Right lung (tissue), 5 donors: Measurements from ENCODE around the gene MKRN2OS. TPM values are rescaled to one million over a fixed set of nuclear protein-coding genes. Genes with fewer than 3 reads are reported as not detected.
A peak's percentile ranks its signal among the peaks of the same experiment; 100 is the strongest.
"Not testable (repeated sequence)": the region's sequence is repeated elsewhere in the genome, so short reads cannot be mapped to it uniquely, and the experiment has no call there.

Experiments used
- DNase-seq, 2 donors: peaks; one replicate each; pipeline ENCODE4 v3.0.0-alpha.2; 2013
- polyA plus RNA-seq, 5 donors: library from polyadenylated mRNA; unstranded; fragments of 120-200 nt; gene quantifications; one replicate each; pipeline versions ENCODE4 v1.2.1 to v1.2.3, GENCODE V29; 2013; ENCODE audit warnings: inconsistent platforms in 1 of 5, low replicate concordance in 1 of 5; ENCODE audit not compliant: insufficient read length in 5 of 5, insufficient read depth in 1 of 5

MKRN2OS gene
- polyA plus RNA-seq, 5 donors = 0.75 to 1.5 (median 1.3) TPM

GRCh38 chr3:12562451-12562850 lies 17.2 kb upstream of the MKRN2OS start:
- no peak for DNase-seq

GRCh38 chr3:12561397-12561796 lies 16.1 kb upstream of the MKRN2OS start:
- no peak for DNase-seq

GRCh38 chr3:12560505-12561190 lies 15.3 kb upstream of the MKRN2OS start:
- DNase-seq = no peak

GRCh38 chr3:12559520-12559919 lies 14.2 kb upstream of the MKRN2OS start:
- DNase-seq = no peak

GRCh38 chr3:12558706-12559105 lies 13.4 kb upstream of the MKRN2OS start:
- DNase-seq = no peak

- DNase-seq = peak in 1 of 2 donors; percentile 29
These were observed 12.3 kb upstream of the MKRN2OS start for GRCh38 chr3:12557473-12558100.

GRCh38 chr3:12556690-12557472 lies 11.6 kb upstream of the MKRN2OS start, which contains the start of gene MKRN2:
TSS of gene MKRN2 (plus strand) at chr3:12557087. CDS start at chr3:12557151, 64 bp downstream.
- peak; percentile 89 to 91 for DNase-seq

- peak in 1 of 2 donors; percentile 18 for DNase-seq
These were observed 11.0 kb upstream of the MKRN2OS start for GRCh38 chr3:12556314-12556689.

GRCh38 chr3:12553921-12554391 lies 8.7 kb upstream of the MKRN2OS start:
- DNase-seq = peak; percentile 30 to 38

- DNase-seq = no peak
These were observed 4.9 kb upstream of the MKRN2OS start for GRCh38 chr3:12549971-12550760.

- no peak for DNase-seq
These were observed 437 bp downstream of the MKRN2OS start for GRCh38 chr3:12544652-12545472.

GRCh38 chr3:12543497-12543896 lies 1.8 kb downstream of the MKRN2OS start:
- DNase-seq = not testable (repeated sequence)

GRCh38 chr3:12541625-12542024 lies 3.7 kb downstream of the MKRN2OS start:
- no peak for DNase-seq

GRCh38 chr3:12536423-12536822 lies 8.9 kb downstream of the MKRN2OS start:
- no peak for DNase-seq

- no peak for DNase-seq
These were observed 13.1 kb downstream of the MKRN2OS start for GRCh38 chr3:12532182-12532581.

GRCh38 chr3:12527757-12528143 lies 17.5 kb downstream of the MKRN2OS start:
- no peak for DNase-seq

GRCh38 chr3:12522721-12523120 lies 22.6 kb downstream of the MKRN2OS start:
- DNase-seq = no peak

GRCh38 chr3:12521010-12521409 lies 24.3 kb downstream of the MKRN2OS start:
- DNase-seq = no peak

GRCh38 chr3:12518261-12519028 lies 26.9 kb downstream of the MKRN2OS start:
- no peak for DNase-seq

GRCh38 chr3:12516873-12517272 lies 28.4 kb downstream of the MKRN2OS start:
- DNase-seq = no peak
